GM19397 (cell line): ENCODE results near the gene TDRD10.

Experiments used
- ATAC-seq: cut with Tn5 transposase; IDR thresholded peaks from one replicate; pipeline ENCODE4 v1.9.1; 2021; ENCODE audit warnings: mild to moderate bottlenecking, moderate library complexity; ENCODE audit not compliant: unreplicated experiment

Gene TDRD10

GRCh38 chr1:154552036-154552435 lies 50.0 kb downstream of the TDRD10 start:
- ATAC-seq: no peak

- no peak for ATAC-seq
Observed at GRCh38 chr1:154553056-154554030, 51.3 kb downstream of the TDRD10 start.

GRCh38 chr1:154556422-154556821 lies 54.4 kb downstream of the TDRD10 start:
- ATAC-seq: no peak

- ATAC-seq: no peak
Observed at GRCh38 chr1:154557248-154557938, 55.4 kb downstream of the TDRD10 start.

- peak; percentile 11 for ATAC-seq
Observed at GRCh38 chr1:154557939-154558719, 56.1 kb downstream of the TDRD10 start, which contains the start of gene UBE2Q1. Gene UBE2Q1, minus strand, starts transcription at chr1:154558662. Its CDS starts 109 bp downstream, at chr1:154558553.

GRCh38 chr1:154558720-154559465 lies 56.9 kb downstream of the TDRD10 start:
- peak; percentile 94 for ATAC-seq

GRCh38 chr1:154559466-154560044 lies 57.5 kb downstream of the TDRD10 start:
- peak; percentile 27 for ATAC-seq

- no peak for ATAC-seq
Observed at GRCh38 chr1:154565876-154566275, 63.9 kb downstream of the TDRD10 start.

- no peak for ATAC-seq
Observed at GRCh38 chr1:154567386-154568156, 65.6 kb downstream of the TDRD10 start, which contains the start of gene CHRNB2. Gene CHRNB2, plus strand, starts transcription at chr1:154567778. Its CDS starts 267 bp downstream, at chr1:154568045.

GRCh38 chr1:154568157-154568815 lies 66.3 kb downstream of the TDRD10 start:
- ATAC-seq: no peak

GRCh38 chr1:154571244-154571963 lies 69.4 kb downstream of the TDRD10 start:
- no peak for ATAC-seq

- no peak for ATAC-seq
Observed at GRCh38 chr1:154571964-154572288, 69.9 kb downstream of the TDRD10 start.

GRCh38 chr1:154572468-154573167 lies 70.6 kb downstream of the TDRD10 start:
- no peak for ATAC-seq

- ATAC-seq: no peak
Observed at GRCh38 chr1:154573168-154573510, 71.1 kb downstream of the TDRD10 start.

- no peak for ATAC-seq
Observed at GRCh38 chr1:154574716-154575115, 72.7 kb downstream of the TDRD10 start.

- ATAC-seq: no peak
Observed at GRCh38 chr1:154575147-154575927, 73.3 kb downstream of the TDRD10 start.
